Stimulated activated naive CD8-positive, alpha-beta T cell treated with anti-CD3 and anti-CD28 coated beads, Interleukin-15, amount 100 ng/mL, for 72 hours (primary cell): Measurements from ENCODE around the gene HSF2.
A peak's percentile ranks its signal among the peaks of the same experiment; 100 is the strongest.

Experiments
- ATAC-seq: fragments of 150-1000 bp; cut with Tn5 transposase; 2 replicates; pipeline ENCODE4 v1.10.0; 2021; ENCODE audit warnings: mild to moderate bottlenecking, moderate library complexity
- DNase-seq, 2 donors: peaks; one replicate each; pipeline ENCODE4 v3.0.0; 2021 to 2022
- H3K27ac Mint-ChIP-seq, 2 donors: one replicate each; pipeline ENCODE4 v1.8.0; 2022; ENCODE audit warnings: mild to moderate bottlenecking in 2 of 2, mixed read lengths in 2 of 2, moderate library complexity in 2 of 2
- H3K27me3 Mint-ChIP-seq: one replicate; pipeline ENCODE4 v1.8.0; 2022; ENCODE audit warnings: mixed read lengths
- H3K4me1 Mint-ChIP-seq: one replicate; pipeline ENCODE4 v1.8.0; 2022; ENCODE audit warnings: mild to moderate bottlenecking, mixed read lengths
- H3K4me3 Mint-ChIP-seq, 2 donors: one replicate each; pipeline ENCODE4 v1.8.0; 2022; ENCODE audit warnings: mild to moderate bottlenecking in 2 of 2, mixed read lengths in 2 of 2, moderate library complexity in 1 of 2
- H3K9me3 Mint-ChIP-seq, 2 donors: one replicate each; pipeline ENCODE4 v1.8.0; 2022; ENCODE audit warnings: mixed read lengths in 2 of 2

HSF2 gene

DNA sequence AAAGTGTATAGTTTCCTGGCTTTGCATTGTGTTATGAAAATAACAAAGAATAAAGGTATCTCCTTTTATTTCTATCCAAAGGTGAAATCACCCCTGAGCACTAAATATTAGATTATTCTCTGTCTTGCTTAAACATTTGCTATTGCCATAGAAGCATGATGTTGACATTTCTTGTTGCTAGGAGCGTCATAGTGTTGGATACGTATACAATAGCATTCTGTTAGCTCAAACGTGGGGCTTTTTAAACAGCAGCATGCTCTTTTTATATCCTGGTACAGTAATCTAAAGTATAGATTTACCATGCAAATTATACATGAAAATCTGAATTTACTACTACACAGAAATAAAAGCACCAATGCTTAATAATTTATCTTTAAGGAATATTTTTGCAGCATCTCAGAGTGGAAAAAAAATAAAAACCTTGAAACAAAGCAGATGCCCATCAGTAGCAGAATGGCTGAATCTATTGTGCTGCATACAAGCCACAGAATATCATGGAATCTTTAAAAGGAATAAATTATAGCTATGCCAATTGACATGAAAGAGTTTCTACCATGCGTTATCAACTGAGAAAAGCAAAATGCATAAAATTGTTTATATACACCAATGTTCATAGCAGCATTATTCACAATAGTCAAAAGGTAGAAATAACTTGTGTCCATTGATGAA lies 9.6 kb upstream of the HSF2 start:
- Mint-ChIP-seq H3K27ac (no peak overlapping the region), H3K4me3 (no peak overlapping the region), H3K27me3 (no peaks in the 10 kb centered on the region), H3K9me3 (no peaks in the 10 kb centered on the region), H3K4me1 (peaks cover 14% of the 10 kb centered on the region)
- ATAC-seq = no peak
- DNase-seq = no peak

DNA sequence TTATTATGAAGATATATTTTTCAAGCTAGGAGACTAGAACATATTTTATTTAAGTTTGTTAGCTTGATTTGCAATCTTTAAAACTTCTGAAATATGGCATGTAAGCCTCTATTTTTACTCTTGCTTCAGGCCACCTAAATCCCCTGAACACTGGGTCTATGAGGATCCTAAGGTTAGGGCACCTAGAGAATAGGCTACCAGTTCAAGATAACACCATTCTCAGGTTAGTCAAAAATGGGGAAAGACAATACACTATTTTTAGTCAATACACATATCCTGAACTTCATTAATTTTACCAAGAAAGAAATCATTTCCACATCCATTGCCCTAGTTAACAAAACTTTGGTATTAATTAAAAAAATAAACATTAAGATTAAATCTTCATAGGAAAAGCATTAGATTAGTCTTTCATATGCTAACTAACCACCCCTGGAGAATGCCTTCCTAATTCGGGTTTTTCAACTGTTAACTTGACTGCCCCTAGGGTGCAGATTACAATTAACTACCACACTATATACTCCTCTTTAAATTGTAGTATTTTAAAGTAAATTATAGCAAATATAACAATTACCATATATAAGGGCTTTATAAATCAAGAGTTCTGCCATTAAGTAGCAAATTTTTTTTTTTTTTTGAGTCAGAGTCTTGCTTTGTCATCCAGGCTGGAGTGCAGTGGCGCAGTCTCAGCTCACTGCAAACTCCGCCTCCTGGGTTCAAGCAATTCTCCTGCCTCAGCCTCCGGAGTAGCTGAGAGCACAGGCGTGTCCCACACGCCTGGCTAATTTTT lies 6.7 kb upstream of the HSF2 start:
- H3K27me3 Mint-ChIP-seq = no peaks in the 10 kb centered on the region
- H3K9me3 Mint-ChIP-seq = no peaks in the 10 kb centered on the region
- peak overlapping the region in 1 of 2 donors; percentile 57 for H3K27ac Mint-ChIP-seq
- peaks cover 19% of the 10 kb centered on the region for H3K4me1 Mint-ChIP-seq
- H3K4me3 Mint-ChIP-seq = no peak overlapping the region
- ATAC-seq = peak; percentile 1
- DNase-seq = no peak

DNA sequence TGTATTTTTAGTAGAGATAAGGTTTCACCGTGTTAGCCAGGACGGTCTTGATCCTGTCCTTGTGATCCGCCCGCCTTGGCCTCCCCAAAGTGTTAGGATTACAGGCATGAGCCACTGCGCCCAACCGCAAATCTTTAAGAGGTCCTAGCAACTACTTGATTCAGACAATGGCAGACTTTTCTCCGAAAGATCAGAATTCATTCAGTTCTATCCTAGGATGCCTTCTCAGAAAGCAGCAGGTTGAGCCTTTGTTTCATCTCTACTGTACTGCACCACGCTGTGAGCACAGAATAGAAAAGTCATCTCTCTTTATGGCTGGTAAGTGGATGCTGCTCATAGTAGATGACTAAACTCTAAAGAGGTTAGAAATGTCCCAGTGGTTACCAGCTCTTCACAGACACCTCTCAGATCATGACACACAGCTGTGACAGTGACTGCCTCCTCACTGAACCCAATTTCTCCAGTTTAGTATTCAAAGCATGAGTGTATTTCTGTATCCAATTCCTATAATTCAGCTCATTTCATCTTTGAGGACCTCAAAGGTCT lies 6.0 kb upstream of the HSF2 start:
- Mint-ChIP-seq H3K4me1 (peaks cover 19% of the 10 kb centered on the region), H3K9me3 (no peaks in the 10 kb centered on the region), H3K27me3 (no peaks in the 10 kb centered on the region), H3K4me3 (no peak overlapping the region), H3K27ac (peak overlapping the region in 1 of 2 donors; percentile 57)
- DNase-seq (peak in 1 of 2 donors; percentile 31), ATAC-seq (peak; percentile 100)

DNA sequence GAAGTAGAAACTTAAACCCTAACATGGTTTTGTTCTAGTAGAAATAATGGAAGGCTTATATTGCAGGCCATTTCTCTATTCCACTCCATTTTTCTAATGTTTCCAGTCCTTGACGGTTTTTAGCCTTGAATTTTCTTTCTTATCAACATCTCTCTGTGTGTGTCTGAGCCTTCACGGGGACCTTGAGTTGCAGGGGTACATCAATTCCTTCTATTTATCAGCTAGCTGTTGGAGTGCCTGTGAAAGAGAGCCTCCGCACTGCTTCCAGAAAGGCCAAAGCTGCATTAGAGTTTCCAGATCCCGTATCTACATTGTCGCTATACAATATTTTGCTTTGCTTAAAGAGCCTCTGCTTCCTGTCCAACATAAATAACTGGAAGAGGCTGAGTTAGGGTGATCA lies 5.4 kb upstream of the HSF2 start:
- no peak overlapping the region for H3K27ac Mint-ChIP-seq
- no peaks in the 10 kb centered on the region for H3K27me3 Mint-ChIP-seq
- no peak for DNase-seq
- peaks cover 19% of the 10 kb centered on the region for H3K4me1 Mint-ChIP-seq
- no peaks in the 10 kb centered on the region for H3K9me3 Mint-ChIP-seq
- H3K4me3 Mint-ChIP-seq = no peak overlapping the region
- ATAC-seq = no peak

DNA sequence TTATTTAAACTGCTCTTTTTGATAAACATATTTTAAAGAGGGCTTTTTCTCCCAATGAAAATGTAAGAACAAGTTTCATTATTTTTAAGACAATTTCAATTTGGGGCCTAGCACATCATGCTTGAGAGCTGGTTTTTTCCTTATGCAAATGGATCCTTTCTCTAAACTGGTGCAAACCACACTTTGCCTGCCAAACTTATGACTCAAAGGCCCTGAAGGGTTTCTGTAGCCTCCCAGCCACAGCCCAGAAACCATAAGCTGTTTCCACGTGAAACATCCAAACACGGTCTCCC lies 451 bp upstream of the HSF2 start:
- Mint-ChIP-seq H3K9me3 (no peaks in the 10 kb centered on the region), H3K27ac (peak overlapping the region; percentile 42 to 84), H3K4me3 (peak overlapping the region; percentile 95 to 100), H3K27me3 (no peaks in the 10 kb centered on the region), H3K4me1 (peaks cover 39% of the 10 kb centered on the region)
- DNase-seq = no peak
- ATAC-seq = no peak

DNA sequence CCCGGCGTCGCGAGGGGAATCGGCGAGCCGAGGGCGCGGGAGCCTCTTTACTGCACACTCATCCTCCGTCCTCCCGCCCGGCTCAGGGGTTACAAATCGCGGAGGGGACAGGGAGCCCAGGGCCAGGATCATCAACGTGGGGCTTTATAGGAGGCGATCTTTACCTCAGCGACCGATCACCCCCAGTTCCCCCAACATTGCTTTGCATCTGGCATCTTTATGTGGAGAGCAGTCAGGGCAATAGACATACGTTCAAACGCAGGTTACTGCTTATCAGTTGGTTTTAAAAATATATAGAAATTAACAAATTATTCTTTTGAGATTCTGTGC lies 634 bp downstream of the HSF2 start:
- H3K9me3 Mint-ChIP-seq = no peaks in the 10 kb centered on the region
- no peak for DNase-seq
- H3K27me3 Mint-ChIP-seq = no peaks in the 10 kb centered on the region
- H3K4me1 Mint-ChIP-seq = peaks cover 47% of the 10 kb centered on the region
- ATAC-seq = peak; percentile 4
- H3K27ac Mint-ChIP-seq = peak overlapping the region; percentile 96 to 99
- peak overlapping the region; percentile 95 to 100 for H3K4me3 Mint-ChIP-seq

DNA sequence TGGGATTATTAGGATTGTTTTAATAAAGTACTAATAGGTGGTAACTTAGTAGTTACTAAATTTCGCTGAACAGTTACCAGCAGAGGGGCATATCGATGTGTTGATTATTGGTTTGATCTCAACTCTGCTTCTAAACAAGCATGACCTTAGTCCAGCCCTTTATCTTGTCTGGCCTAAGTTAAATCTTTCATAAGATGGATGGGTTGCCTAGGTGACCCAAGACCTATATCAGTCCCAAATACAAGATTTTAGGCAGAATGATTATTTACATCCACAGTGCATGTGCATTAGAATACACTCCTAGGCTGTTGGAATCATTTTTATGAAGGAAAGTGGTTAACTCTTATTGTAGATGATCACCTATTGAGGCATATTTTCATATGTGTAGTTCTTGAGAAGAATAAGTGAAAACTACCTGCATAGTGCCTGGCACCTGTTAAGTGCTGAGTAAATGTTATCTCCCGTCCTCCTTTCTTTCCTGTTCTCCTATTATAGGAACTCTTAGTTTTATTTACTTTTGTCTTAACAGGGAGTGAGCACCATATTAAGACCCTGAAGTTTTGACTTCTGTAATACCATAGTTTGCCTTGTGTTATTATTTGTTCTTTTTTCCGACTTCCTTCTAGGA lies 1.1 kb downstream of the HSF2 start:
- peaks cover 47% of the 10 kb centered on the region for H3K4me1 Mint-ChIP-seq
- no peak for DNase-seq
- H3K9me3 Mint-ChIP-seq = no peaks in the 10 kb centered on the region
- no peak for ATAC-seq
- H3K27me3 Mint-ChIP-seq = no peaks in the 10 kb centered on the region
- peak overlapping the region; percentile 95 to 100 for H3K4me3 Mint-ChIP-seq
- H3K27ac Mint-ChIP-seq = peak overlapping the region; percentile 96 to 99

DNA sequence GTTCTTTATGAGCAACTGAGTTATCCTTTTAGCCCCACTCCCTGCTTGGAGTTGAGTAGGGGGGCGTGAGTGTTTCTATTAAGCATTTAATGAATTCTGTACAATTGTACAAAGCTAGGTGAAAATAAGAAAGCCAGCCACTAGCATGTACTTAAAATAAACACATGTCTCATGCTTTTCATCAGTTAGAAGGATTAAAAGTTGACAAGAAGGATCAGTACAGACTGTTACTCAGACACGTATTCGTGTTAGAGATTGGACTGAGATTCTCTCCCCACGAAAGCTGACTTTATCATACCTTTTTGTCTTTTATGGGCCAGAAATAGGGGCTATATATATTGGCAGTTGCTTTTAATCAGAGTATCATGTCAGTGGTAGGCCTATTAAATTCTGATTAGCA lies 1.7 kb downstream of the HSF2 start:
- Mint-ChIP-seq H3K9me3 (no peaks in the 10 kb centered on the region), H3K27me3 (no peaks in the 10 kb centered on the region), H3K4me3 (peak overlapping the region; percentile 95 to 100), H3K4me1 (peaks cover 50% of the 10 kb centered on the region), H3K27ac (peak overlapping the region in 1 of 2 donors; percentile 72)
- ATAC-seq (no peak), DNase-seq (no peak)

DNA sequence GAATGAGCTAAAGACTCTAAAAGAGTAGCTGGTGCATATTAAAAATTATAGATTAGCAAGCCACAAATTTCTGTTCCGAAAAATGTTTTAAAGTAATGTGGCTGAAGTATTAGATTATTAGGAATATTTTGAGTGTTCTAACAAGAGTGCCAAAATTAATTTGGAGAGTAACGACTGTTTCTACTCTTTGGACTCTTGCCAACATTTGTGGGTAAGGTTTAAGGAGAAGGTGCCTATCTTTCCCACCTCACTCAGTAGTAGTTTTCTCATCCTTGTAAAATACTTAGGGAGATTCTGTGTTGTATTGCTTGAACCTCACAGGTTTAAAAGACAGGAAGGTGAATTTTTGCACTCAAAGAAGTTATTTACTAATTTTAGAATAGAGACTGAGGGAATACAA lies 5.0 kb downstream of the HSF2 start:
- no peaks in the 10 kb centered on the region for H3K27me3 Mint-ChIP-seq

DNA sequence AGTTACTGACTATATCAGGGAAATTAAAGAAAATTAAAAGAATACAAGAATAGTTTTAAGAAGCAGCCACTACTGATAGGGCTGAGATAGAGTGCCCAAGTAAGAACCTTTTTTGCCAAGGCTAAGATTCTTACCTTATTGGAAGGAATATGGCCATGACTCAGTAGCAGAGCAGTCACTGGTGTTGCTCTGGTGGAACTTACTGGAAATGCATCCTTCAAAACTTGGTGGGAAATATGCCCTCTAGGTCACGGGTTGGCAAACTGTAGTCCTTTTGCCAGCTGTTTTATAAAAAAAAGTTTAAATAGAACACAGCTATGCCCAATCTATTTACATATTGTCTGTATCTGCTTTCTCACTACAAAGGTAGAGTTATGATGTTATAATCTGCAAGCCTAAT lies 6.0 kb downstream of the HSF2 start:
- H3K4me3 Mint-ChIP-seq = no peak overlapping the region
- no peak overlapping the region for H3K27ac Mint-ChIP-seq
- peaks cover 91% of the 10 kb centered on the region for H3K4me1 Mint-ChIP-seq
- no peak for DNase-seq
- H3K27me3 Mint-ChIP-seq = no peaks in the 10 kb centered on the region
- H3K9me3 Mint-ChIP-seq = no peaks in the 10 kb centered on the region
- peak; percentile 40 for ATAC-seq

More for the DNA sequence above, 5.0 kb downstream of the HSF2 start:
- no peak for DNase-seq
- H3K27ac Mint-ChIP-seq = no peak overlapping the region
- H3K9me3 Mint-ChIP-seq = no peaks in the 10 kb centered on the region
- no peak for ATAC-seq
- peaks cover 81% of the 10 kb centered on the region for H3K4me1 Mint-ChIP-seq
- no peak overlapping the region for H3K4me3 Mint-ChIP-seq

DNA sequence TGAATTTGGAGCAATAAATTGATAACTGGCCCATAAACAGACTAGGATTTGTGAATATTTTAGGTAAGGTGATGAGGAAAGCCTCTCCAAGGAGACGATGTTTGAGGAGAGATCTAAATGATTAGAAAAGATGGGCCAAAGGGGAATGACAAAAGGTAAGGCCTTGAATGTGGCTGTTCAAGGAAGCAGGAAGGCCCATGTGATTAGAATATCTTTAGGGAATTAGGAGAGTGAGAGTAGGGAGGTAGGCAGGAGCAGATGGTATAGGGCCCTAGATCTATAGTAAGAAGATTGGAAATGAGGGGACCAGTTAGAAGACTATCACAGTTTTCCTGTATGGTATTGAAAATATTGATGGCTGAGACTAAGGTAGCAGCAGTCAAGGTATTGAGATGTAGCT lies 6.7 kb downstream of the HSF2 start:
- H3K27ac Mint-ChIP-seq = no peak overlapping the region
- H3K4me3 Mint-ChIP-seq = no peak overlapping the region
- no peak for DNase-seq

DNA sequence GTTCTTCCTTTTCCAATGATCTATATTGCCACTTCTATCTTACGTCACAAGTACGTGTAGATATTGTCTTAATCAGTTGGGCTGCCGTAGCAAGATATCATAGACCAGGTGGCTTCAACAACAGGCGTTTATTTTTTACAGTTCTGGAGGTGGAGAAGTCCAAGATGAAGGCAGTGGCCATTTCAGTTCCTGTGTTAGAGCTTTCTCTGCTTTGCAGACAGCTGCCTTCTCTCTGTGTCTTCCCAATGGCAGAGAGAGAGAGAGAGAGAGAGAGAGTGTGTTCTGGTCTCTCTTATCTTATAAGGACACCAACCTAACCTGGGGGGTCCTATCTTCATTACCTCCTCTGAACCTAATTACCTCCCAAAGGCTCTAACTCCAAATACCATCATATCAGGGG lies 8.3 kb downstream of the HSF2 start:
- peaks cover 82% of the 10 kb centered on the region for H3K4me1 Mint-ChIP-seq
- ATAC-seq = no peak
- no peak overlapping the region for H3K4me3 Mint-ChIP-seq
- no peaks in the 10 kb centered on the region for H3K27me3 Mint-ChIP-seq
- H3K27ac Mint-ChIP-seq = peak overlapping the region in 1 of 2 donors; percentile 14
- no peak for DNase-seq
- H3K9me3 Mint-ChIP-seq = peaks cover 0 to 6% of the 10 kb centered on the region in 2 donors

More for the DNA sequence above, 6.7 kb downstream of the HSF2 start:
- Mint-ChIP-seq H3K4me1 (peaks cover 93% of the 10 kb centered on the region), H3K9me3 (peaks cover 0 to 2% of the 10 kb centered on the region in 2 donors), H3K27me3 (no peaks in the 10 kb centered on the region)
- ATAC-seq = no peak

DNA sequence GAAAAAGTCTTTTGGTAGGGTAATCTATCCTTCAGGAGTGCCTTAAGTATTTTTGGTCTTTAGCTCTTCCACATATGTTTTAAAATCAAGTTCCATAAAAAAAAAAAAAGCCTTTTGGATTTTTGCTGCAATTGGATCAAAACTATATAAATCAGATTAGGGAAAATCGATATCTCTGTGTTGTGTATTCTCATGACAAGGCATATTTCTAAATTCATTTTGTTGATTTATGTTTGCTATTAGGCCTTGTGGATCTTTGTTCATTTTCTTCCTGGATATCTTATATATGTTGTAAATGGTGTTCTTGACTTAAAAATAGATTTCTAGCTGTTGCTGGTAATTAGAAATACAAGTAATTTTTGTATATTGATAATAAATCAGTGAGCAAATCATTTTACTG lies 8.8 kb downstream of the HSF2 start:
- Mint-ChIP-seq H3K27ac (peak overlapping the region; percentile 97 to 98), H3K9me3 (peaks cover 0 to 6% of the 10 kb centered on the region in 2 donors), H3K4me3 (peak overlapping the region; percentile 64 to 84), H3K27me3 (no peaks in the 10 kb centered on the region), H3K4me1 (peaks cover 78% of the 10 kb centered on the region)
- DNase-seq (no peak), ATAC-seq (no peak)

DNA sequence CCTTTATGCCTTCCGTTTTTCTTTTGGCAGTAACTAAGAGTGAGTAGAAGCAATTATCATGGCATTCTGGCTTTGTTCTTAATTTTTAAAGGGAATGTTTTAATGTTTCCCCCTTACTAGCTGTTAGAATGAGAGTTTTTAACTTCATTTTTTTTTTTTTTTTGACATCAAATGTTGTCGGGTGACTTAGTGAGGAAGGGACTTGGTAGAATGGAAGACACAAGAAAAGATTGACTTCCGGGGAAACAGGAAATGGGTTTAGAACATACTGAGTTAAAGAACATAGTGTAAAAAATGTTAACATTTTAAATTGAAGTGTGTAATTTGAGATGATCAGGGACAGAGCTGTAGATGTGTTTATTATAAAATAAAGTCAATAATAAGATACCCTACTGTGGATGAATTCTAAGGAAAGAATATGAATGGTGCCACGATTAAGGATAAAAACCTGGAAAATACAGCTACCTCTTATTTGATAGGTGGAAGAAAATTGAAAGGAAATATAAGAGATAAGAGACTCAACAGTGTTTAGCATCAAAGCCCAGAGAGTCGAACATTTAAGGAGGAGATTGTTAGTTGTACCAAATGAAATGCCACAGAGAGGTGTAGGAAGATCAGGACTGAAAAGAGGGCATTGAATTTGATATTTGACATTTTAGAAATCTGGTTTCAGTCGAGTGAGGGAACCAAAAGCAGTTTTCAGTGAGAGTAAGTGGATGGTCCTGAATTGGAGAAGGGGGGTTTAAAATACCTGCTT lies 9.4 kb downstream of the HSF2 start:
- Mint-ChIP-seq H3K27me3 (no peaks in the 10 kb centered on the region), H3K9me3 (peaks cover 0 to 6% of the 10 kb centered on the region in 2 donors), H3K27ac (peak overlapping the region; percentile 97 to 98), H3K4me1 (peaks cover 73% of the 10 kb centered on the region), H3K4me3 (peak overlapping the region; percentile 64 to 84)
- DNase-seq (no peak), ATAC-seq (no peak)

DNA sequence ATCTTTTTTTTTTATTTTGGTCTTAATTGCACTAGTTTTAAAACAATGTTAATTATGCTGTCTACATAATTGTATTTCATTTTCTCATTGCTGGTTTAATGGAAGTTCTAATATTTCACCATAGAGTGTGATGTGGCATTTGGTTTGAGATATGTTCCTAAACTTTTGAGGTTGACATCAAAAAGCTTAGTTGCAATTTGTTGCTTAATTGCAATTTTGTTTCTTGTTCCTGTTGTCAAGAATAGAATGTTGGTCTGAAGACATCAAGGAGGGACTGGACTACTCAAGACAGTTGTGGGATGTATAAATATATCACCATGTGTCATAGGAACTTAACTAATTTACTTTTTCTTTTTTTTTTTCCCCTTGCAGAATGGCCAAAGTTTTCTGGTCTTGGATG lies 12.5 kb downstream of the HSF2 start:
- no peak overlapping the region for H3K4me3 Mint-ChIP-seq
- H3K27me3 Mint-ChIP-seq = no peaks in the 10 kb centered on the region
- no peak for ATAC-seq
- H3K27ac Mint-ChIP-seq = no peak overlapping the region
- no peak for DNase-seq
- H3K9me3 Mint-ChIP-seq = peaks cover 0 to 6% of the 10 kb centered on the region in 2 donors
- H3K4me1 Mint-ChIP-seq = peaks cover 45% of the 10 kb centered on the region
